ENCODE results near the gene CT47A1.
"Not testable (repeated sequence)": the region's sequence is repeated elsewhere in the genome, so short reads cannot be mapped to it uniquely, and the experiment has no call there.

The CT47A1 gene

GRCh38 chrX:120985660-120986059 lies at the start of gene CT47A1:
Gene CT47A1, minus strand, starts transcription at chrX:120985760. Its CDS starts 231 bp downstream, at chrX:120985529.
- DNase-seq (ENCODE audit: low spot score) = not testable (repeated sequence)

GRCh38 chrX:121032531-121032930 lies 47.0 kb upstream of the CT47A1 start:
- DNase-seq (ENCODE audit: low spot score) = no peak

DNA sequence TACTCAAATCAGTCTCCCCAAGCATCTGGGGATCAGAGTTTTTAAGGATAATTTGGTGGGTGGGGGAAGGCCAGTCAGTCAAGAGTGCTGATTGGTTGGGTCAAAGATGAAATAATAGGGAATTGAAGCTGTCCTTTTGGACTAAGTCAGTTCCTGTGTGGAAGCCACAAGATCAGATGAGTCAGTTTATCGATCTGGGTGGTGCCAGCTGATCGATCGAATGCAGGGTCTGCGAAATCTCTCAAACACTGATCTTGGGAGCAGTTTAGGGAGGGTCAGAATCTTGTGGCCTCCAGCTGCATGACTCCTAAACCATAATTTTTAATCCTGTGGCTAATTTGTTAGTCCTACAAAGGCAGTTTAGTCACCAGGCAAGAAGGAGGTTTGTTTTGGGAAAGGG lies 44.5 kb upstream of the CT47A1 start:
- DNase-seq (ENCODE audit: low spot score) = no peak

- DNase-seq (ENCODE audit: low spot score) = no peak
Observed at GRCh38 chrX:121028419-121028818, 42.9 kb upstream of the CT47A1 start.

DNA sequence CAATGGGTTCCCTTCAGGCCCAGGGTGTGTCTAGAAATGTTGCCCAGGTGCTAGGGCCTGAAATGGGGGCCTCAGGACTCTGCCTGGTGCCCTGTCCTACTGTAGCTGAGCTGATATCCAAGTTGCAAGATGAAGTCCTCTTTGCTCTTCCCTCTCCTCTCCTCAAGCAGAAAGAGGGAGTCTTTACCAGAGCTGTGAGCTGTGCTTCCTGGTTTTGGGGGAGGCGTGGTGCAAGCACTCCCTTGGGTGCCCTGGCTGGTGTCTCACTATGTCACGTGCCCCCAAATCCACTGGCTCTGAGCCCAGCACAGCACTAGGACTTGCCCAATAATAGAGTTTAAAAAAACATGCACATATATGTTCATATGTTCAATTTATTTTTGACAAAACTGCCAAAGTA lies 29.3 kb upstream of the CT47A1 start:
- no peak for DNase-seq (ENCODE audit: low spot score)

- DNase-seq (ENCODE audit: low spot score) = no peak
Observed at GRCh38 chrX:121013897-121014455, 28.4 kb upstream of the CT47A1 start.

- DNase-seq (ENCODE audit: low spot score) = no peak
Observed at GRCh38 chrX:121011254-121011653, 25.7 kb upstream of the CT47A1 start.

DNA sequence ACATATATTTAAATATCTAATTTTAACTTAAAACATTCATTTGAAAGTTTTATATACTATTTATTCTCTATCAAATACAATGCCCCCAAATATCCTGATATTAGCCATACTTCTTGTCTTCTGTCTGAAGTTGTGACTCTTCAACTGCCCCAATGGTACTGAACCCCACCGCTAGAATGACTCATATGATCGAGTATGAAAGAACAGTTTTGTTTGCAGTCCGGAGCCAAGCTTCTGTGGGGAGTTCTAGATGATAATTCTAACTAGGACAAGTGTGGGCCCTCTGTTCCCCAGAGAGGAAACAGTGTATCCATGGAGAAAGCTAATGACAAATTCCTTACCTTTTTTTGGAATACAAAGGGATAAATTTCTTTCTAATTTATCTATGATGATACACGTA lies 24.7 kb upstream of the CT47A1 start:
- DNase-seq (ENCODE audit: low spot score) = no peak

- no peak for DNase-seq (ENCODE audit: low spot score)
Observed at GRCh38 chrX:121009764-121010163, 24.2 kb upstream of the CT47A1 start.

- DNase-seq (ENCODE audit: low spot score) = no peak
Observed at GRCh38 chrX:121008920-121009319, 23.4 kb upstream of the CT47A1 start.

- DNase-seq (ENCODE audit: low spot score) = peak; percentile 69
Observed at GRCh38 chrX:121000589-121000988, 15.0 kb upstream of the CT47A1 start.

DNA sequence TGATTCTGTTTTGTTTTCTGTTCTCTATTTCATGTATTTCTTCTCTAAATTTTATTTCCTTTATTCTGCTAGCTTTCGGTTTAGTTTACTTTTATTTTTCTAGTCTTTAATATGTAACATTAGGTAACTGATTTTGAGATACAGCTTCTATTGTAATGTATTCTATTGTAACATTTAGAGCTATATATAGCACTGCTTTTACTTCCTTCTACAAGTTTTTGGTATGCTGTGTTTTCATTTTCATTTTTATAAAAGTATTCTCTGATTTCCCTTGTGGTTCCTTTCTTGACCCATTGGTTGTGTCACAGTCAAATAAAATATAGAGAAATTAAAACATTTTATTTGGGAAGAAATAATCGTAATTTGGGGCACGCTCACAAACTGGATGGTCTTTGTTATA lies 13.9 kb upstream of the CT47A1 start:
- DNase-seq (ENCODE audit: low spot score) = no peak

DNA sequence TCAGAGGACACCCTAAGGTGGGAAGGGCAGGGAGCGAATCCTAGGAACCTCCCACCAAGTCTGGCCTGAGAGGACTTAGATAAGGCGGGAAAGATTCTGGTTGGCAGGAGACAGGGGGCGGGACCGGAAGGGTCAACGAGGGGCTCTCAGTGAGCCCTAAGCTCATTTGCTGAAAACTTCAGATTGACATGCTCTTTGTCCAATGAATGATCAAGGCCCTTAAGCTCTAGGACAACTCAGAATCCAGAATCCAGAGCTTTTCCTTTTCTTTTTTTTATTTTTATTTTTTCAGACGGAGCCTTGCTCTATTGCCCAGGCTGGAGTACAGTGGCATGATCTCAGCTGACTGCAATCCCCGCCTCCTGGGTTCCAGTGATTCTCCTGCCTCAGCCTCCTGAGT lies 29.1 kb downstream of the CT47A1 start, which contains the start of gene CT47A7:
Gene CT47A7, minus strand, starts transcription at position 101 of the 400 bp plus-strand sequence. CDS start 255 bp downstream, outside the sequence.
- not testable (repeated sequence) for DNase-seq (ENCODE audit: low spot score)

All from RKO (cell line).